ENCODE data around the gene TAS2R43.
"Not testable (repeated sequence)": the region's sequence is repeated elsewhere in the genome, so short reads cannot be mapped to it uniquely, and the experiment has no call there.

The TAS2R43 gene

DNA sequence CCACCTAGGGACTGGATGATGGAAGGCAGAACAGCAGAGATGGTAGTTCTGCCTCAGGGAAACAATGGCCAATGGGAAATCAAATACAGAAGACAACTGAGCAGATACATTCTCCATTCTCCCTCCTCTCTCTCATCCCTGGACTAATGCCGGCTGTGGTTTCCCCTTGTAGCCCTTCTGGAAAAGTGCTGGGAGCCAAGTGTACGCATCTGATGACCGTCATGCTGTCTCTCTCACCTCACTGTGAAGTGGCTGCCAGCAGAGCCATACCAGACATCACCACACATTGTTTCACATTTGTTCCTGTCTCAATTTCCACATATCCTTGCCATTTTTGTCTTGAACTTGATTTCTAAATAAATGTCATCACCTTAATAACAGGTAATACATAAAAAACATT lies 33.1 kb downstream of the TAS2R43 start:
- DNase-seq: no peak

DNA sequence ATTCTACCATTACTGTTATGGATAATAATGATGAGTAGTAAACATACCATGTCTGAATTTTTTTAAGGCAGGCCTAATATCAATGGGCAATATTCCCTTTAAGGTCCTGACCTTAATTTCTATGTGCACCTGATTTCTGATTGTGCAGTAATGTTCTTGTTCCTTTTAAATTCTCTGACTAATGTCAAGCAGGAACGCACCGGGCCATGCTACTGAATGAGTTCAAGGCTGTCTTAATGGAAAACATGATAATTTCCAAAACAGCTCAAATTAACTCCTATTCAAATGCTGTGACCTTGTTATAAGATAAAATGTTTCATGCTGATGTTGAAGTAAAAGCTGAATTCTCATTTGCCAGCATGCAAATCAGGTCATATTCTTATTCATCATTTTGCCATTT lies 36.8 kb downstream of the TAS2R43 start:
- DNase-seq: no peak

DNA sequence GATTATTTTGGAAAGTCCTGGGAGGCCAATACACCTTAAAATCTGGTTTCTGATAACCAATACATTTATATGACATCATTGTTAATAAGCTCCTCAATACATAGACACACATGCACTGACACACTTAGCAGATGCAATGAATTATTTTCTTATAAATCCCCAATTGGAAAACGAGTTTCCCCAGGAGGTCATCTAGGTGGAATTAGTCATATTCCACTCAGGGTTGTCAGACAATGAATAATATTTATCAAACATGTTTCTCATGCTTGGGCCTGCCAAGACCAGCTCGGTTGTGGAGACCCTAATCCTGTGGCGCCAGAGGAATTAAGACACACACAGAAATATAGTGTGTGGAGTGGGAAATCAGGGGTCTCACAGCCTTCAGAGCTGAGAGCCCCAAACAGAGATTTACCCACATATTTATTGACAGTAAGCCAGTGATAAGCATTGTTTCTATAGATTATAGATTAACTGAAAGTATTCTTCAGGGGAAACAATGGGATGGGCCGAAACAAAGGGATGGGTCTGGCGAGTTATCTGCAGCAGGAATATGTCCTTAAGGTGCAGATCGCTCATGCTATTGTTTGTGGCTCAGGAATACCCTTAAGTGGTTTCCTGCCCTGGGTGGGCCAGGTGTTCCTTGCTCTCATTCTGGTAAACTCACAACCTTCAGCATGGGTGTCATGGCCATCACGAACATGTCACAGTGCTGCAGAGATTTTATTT lies 42.1 kb downstream of the TAS2R43 start:
- DNase-seq: not testable (repeated sequence)

DNA sequence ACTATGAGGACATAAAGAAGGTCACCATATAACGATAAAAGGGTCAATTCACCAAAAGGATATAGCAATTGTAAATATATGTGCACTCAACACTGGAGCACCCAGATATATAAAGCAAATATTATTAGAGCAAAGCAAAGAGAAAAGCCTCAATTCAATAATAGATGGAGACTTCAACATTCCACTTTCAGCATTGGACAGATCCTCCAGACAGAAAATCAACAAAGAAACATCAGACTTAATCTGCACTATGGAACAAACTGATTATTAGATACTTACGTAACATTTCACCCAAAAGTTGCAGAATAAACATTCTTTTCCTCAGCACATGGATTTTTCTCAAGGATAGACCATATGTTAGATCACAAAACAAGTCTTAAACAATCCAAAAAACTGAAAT lies 50.7 kb downstream of the TAS2R43 start:
- DNase-seq: not testable (repeated sequence)

All from suppressor macrophage treated with lipopolysaccharide for 1 hour (primary cell).